Activated CD8-positive, alpha-beta memory T cell treated with anti-CD3 and anti-CD28 coated beads, Interleukin-2, amount 10 ng/mL, durations not matched to agents 7 days and 5 days (primary cell): ENCODE results near the gene ATRX. TPM values are rescaled to one million over a fixed set of nuclear protein-coding genes. Genes with fewer than 3 reads are reported as not detected.
"Not testable (repeated sequence)": the region's sequence is repeated elsewhere in the genome, so short reads cannot be mapped to it uniquely, and the experiment has no call there.

Experiments used
- ATAC-seq: fragments of 150-1000 bp; cut with Tn5 transposase; one replicate; pipeline ENCODE4 v1.10.0; 2021; ENCODE audit warnings: moderate library complexity
- CTCF ChIA-PET: fragments of 350-600 bp; sonication (Branson Sonifier 250); formaldehyde crosslinking; loops from one replicate; lab custom pipeline; 2021; ENCODE audit warnings: antibody characterized with exemption; lab: Charles Lee
- DNase-seq: peaks from one replicate; pipeline ENCODE4 v3.0.0-alpha.2; 2020
- H3K27ac Mint-ChIP-seq: one replicate; pipeline ENCODE4 v1.8.0; 2021; ENCODE audit warnings: mild to moderate bottlenecking, mixed read lengths
- H3K27me3 Mint-ChIP-seq: one replicate; pipeline ENCODE4 v1.8.0; 2021; ENCODE audit warnings: mixed read lengths
- H3K36me3 Mint-ChIP-seq: one replicate; pipeline ENCODE4 v1.8.0; 2021; ENCODE audit warnings: mild to moderate bottlenecking, mixed read lengths
- H3K4me1 Mint-ChIP-seq: one replicate; pipeline ENCODE4 v1.8.0; 2021; ENCODE audit warnings: mixed read lengths
- H3K4me3 Mint-ChIP-seq: one replicate; pipeline ENCODE4 v1.8.0; 2021; ENCODE audit warnings: mild to moderate bottlenecking, moderate library complexity, mixed read lengths
- H3K9me3 Mint-ChIP-seq: one replicate; pipeline ENCODE4 v1.8.0; 2022; ENCODE audit warnings: low read depth, mixed read lengths
- total RNA-seq, 2 experiments: library from RNA; stranded (reverse); gene quantifications; one replicate each; pipeline ENCODE4 v1.2.3, GENCODE V29; 2021

Gene ATRX
- total RNA-seq, 2 experiments from 2014 or later: 67.4 to 78.4 TPM

- no peak overlapping the region for H3K27ac Mint-ChIP-seq
- no peaks in the 10 kb centered on the region for H3K9me3 Mint-ChIP-seq
- CTCF ChIA-PET: no interaction called here
- DNase-seq (no peak), ATAC-seq (no peak)
- peaks cover 21% of the 10 kb centered on the region for H3K36me3 Mint-ChIP-seq
- no peaks in the 10 kb centered on the region for H3K4me1 Mint-ChIP-seq
- no peak overlapping the region for H3K4me3 Mint-ChIP-seq
- no peaks in the 10 kb centered on the region for H3K27me3 Mint-ChIP-seq
Observed at GRCh38 chrX:77561372-77561771, 224.6 kb downstream of the ATRX start.

GRCh38 chrX:77556276-77556675 lies 229.7 kb downstream of the ATRX start:
- Mint-ChIP-seq H3K27ac (no peak overlapping the region), H3K9me3 (no peaks in the 10 kb centered on the region), H3K36me3 (peaks cover 27% of the 10 kb centered on the region), H3K4me1 (no peaks in the 10 kb centered on the region), H3K4me3 (no peak overlapping the region), H3K27me3 (no peaks in the 10 kb centered on the region)
- ATAC-seq: no peak
- DNase-seq: no peak
- CTCF ChIA-PET: no interaction called here

- DNase-seq: no peak
Observed at GRCh38 chrX:77548751-77549150, 237.3 kb downstream of the ATRX start.

GRCh38 chrX:77539778-77540177 lies 246.2 kb downstream of the ATRX start:
- H3K9me3 Mint-ChIP-seq, CTCF ChIA-PET, DNase-seq, H3K4me1 Mint-ChIP-seq, H3K4me3 Mint-ChIP-seq, ATAC-seq, H3K27me3 Mint-ChIP-seq, H3K27ac Mint-ChIP-seq: not testable (repeated sequence)
- H3K36me3 Mint-ChIP-seq: peaks cover 50% of the 10 kb centered on the region

More at GRCh38 chrX:77548751-77549150, 237.3 kb downstream of the ATRX start:
- no peak for ATAC-seq
- Mint-ChIP-seq H3K4me3 (no peak overlapping the region), H3K27ac (no peak overlapping the region), H3K9me3 (no peaks in the 10 kb centered on the region), H3K36me3 (peaks cover 22% of the 10 kb centered on the region), H3K27me3 (no peaks in the 10 kb centered on the region), H3K4me1 (no peaks in the 10 kb centered on the region)
- CTCF ChIA-PET: no interaction called here

DNA sequence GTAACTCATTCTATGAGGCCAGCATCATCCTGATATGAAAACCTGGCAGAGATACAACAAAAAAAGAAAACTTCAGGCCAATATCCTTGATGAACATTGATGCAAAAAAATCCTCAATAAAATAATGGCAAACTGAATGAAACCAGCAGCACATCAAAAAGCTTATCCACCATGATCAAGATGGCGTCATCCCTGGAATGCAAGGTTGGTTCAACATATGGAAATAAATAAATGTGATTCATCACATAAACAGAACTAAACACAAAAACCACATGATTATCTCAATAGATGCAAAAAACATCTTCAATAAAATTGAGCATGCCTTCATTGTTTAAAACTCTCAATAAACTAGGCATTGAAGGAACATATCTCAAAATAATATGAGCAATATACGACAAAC lies 254.8 kb downstream of the ATRX start:
- CTCF ChIA-PET, H3K4me3 Mint-ChIP-seq, H3K9me3 Mint-ChIP-seq, DNase-seq, H3K27me3 Mint-ChIP-seq, ATAC-seq, H3K27ac Mint-ChIP-seq, H3K4me1 Mint-ChIP-seq: not testable (repeated sequence)
- peaks cover 47% of the 10 kb centered on the region for H3K36me3 Mint-ChIP-seq

DNA sequence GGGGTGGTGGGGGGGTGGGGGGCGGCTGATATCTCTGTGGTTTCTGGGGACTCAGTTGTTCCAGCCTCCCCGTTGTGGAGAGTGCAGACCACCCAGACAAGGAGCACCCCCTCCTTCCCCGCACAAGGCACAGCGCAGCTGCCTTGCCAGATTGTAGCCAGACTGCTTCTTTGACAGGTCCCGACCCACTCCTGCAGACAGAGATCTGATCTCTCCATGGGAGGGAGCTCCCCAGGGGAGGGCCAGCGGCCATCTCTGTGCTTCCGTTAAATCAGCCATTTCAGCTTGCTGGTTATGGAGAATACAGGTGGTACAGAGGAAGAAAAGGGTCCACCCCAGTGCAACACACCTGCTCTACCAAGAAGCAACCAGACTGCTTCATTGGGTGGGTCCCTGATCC lies 258.0 kb downstream of the ATRX start:
- Mint-ChIP-seq H3K9me3 (peaks cover 5% of the 10 kb centered on the region), H3K4me3 (no peak overlapping the region), H3K27me3 (no peaks in the 10 kb centered on the region), H3K36me3 (peaks cover 42% of the 10 kb centered on the region), H3K4me1 (peaks cover 7% of the 10 kb centered on the region), H3K27ac (no peak overlapping the region)
- no peak for ATAC-seq
- DNase-seq: no peak
- CTCF ChIA-PET: no interaction called here

DNA sequence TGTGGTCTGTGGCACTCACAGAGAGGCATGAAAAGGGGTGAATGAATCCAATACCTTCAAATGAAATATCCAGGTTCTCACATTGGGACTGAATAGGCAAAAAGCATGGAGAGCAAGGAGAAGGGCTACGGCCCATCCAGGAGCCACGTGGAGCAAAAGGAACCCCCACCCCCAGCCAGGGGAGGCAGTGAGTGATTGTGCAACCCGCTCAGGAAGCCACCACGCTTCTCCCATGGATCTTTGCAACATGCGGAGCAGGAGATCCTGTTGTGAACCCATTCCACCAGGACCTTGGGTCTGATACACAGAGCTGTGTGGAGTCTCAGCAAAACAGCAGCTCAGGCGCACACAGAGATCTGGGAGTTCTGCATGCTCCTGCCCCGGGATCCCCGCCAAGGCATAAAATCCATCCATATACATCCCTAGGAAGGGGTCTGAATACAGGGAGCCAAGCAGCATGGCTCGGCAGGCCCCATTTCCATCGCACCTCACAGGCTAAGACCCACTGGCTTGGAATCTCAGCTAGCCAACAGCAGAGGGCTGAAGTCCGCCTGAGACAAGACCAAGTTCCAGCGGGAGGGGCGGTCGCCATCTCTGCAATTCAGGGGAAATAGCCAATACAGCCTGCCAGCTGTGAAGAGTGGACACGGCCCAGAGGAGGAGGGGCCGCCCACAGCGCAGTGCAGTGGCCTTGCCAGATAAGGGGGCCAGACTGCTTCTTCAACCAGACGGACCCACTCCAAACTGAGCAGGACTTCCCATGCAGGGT lies 258.6 kb downstream of the ATRX start:
- ATAC-seq: no peak
- Mint-ChIP-seq H3K27ac (no peak overlapping the region), H3K4me3 (no peak overlapping the region), H3K36me3 (peaks cover 42% of the 10 kb centered on the region), H3K4me1 (peaks cover 7% of the 10 kb centered on the region), H3K27me3 (no peaks in the 10 kb centered on the region), H3K9me3 (peaks cover 5% of the 10 kb centered on the region)
- CTCF ChIA-PET: no interaction called here
- DNase-seq: no peak

GRCh38 chrX:77519765-77520164 lies 266.3 kb downstream of the ATRX start:
- Mint-ChIP-seq H3K4me3 (no peak overlapping the region), H3K27ac (no peak overlapping the region), H3K4me1 (no peaks in the 10 kb centered on the region), H3K9me3 (no peaks in the 10 kb centered on the region), H3K36me3 (peaks cover 54% of the 10 kb centered on the region), H3K27me3 (no peaks in the 10 kb centered on the region)
- CTCF ChIA-PET: no interaction called here
- ATAC-seq (no peak), DNase-seq (no peak)

- H3K36me3 Mint-ChIP-seq: peaks cover 70% of the 10 kb centered on the region
- H3K9me3 Mint-ChIP-seq: peaks cover 3% of the 10 kb centered on the region
- CTCF ChIA-PET: no interaction called here
- H3K4me3 Mint-ChIP-seq: no peak overlapping the region
- H3K4me1 Mint-ChIP-seq: no peaks in the 10 kb centered on the region
- no peak overlapping the region for H3K27ac Mint-ChIP-seq
- no peaks in the 10 kb centered on the region for H3K27me3 Mint-ChIP-seq
- ATAC-seq (no peak), DNase-seq (no peak)
Observed at GRCh38 chrX:77514177-77514576, 271.8 kb downstream of the ATRX start.

DNA sequence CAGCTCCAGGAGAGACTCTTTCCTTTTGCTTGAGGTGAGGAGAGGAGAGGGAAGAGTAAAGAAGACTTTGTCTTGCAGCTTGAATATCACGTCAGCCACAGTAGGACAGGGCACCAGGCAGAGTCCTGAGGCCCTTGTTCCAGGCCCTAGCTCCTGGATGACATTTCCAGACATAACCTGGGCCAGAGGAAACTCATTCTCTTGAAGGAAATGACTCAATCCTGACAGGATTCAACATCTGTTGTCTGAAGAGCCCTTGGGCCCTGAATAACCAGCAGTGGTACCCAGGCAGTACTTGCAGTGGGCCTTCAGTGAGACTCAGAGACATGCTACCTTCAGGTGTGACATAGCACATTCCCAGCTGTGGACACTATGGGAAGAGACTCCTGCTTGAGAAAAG lies 276.0 kb downstream of the ATRX start:
- CTCF ChIA-PET: no interaction called here
- ATAC-seq (no peak), DNase-seq (no peak)
- Mint-ChIP-seq H3K4me3 (no peak overlapping the region), H3K27me3 (no peaks in the 10 kb centered on the region), H3K9me3 (peaks cover 3% of the 10 kb centered on the region), H3K4me1 (no peaks in the 10 kb centered on the region), H3K27ac (no peak overlapping the region), H3K36me3 (peaks cover 55% of the 10 kb centered on the region)

GRCh38 chrX:77505227-77505626 lies 280.8 kb downstream of the ATRX start:
- Mint-ChIP-seq H3K4me3 (no peak overlapping the region), H3K36me3 (peaks cover 19% of the 10 kb centered on the region), H3K4me1 (no peaks in the 10 kb centered on the region), H3K27ac (no peak overlapping the region), H3K27me3 (no peaks in the 10 kb centered on the region), H3K9me3 (no peaks in the 10 kb centered on the region)
- ATAC-seq (no peak), DNase-seq (no peak)
- CTCF ChIA-PET: no interaction called here

GRCh38 chrX:77502951-77503525 lies 283.0 kb downstream of the ATRX start:
- H3K4me1 Mint-ChIP-seq: no peaks in the 10 kb centered on the region
- H3K4me3 Mint-ChIP-seq: no peak overlapping the region
- peaks cover 9% of the 10 kb centered on the region for H3K36me3 Mint-ChIP-seq
- no peak overlapping the region for H3K27ac Mint-ChIP-seq
- H3K27me3 Mint-ChIP-seq: peaks cover 4% of the 10 kb centered on the region
- H3K9me3 Mint-ChIP-seq: no peaks in the 10 kb centered on the region
- CTCF ChIA-PET: no interaction called here
- no peak for ATAC-seq
- no peak for DNase-seq

- DNase-seq, CTCF ChIA-PET, H3K4me3 Mint-ChIP-seq, H3K27ac Mint-ChIP-seq, H3K9me3 Mint-ChIP-seq, H3K4me1 Mint-ChIP-seq, H3K36me3 Mint-ChIP-seq, ATAC-seq: not testable (repeated sequence)
- H3K27me3 Mint-ChIP-seq: peaks cover 17% of the 10 kb centered on the region
Observed at GRCh38 chrX:77500164-77500563, 285.9 kb downstream of the ATRX start.
